Body of pancreas (tissue), 4 donors: ENCODE results near the gene ALDH1B1.

Source experiments
- POLR2A ChIP-seq, 3 donors: fragments of 450-650 bp; IDR thresholded peaks; one replicate each; pipeline ENCODE4 v1.6.1; 2016; ENCODE audit warnings: antibody characterized with exemption in 3 of 3, mild to moderate bottlenecking in 2 of 3
- TF ChIP-seq, protein P1 (sequence below), 7 experiments: fragments of 450-650 bp in 4 of 7; fragments of 200-600 bp in 3 of 7; sonication (generic) in 3 of 7; IDR thresholded peaks; one replicate each; pipeline ENCODE4 v1.5.1; 2016 to 2019; ENCODE audit warnings: antibody characterized with exemption in 7 of 7

DNA sequence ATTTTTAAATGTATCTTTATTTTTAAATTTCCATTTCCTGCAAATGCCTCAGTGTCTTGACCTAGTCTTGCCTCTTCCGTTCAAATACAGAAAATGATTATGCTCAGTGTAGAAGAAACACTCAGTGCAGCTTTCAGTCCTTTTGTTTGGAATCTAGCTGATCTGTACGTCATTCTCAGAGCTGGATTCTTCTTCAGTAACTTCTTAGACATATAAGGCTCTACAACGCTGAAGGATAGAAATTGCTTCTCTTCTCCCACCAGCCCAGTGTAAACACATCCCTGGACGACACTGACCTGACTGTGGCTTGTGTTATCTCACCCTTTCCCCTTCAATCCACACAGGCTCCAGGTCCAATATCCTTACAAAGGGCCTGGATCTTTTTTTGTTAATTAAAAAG lies 3.2 kb upstream of the ALDH1B1 start:
- TF ChIP-seq, protein P1, sequence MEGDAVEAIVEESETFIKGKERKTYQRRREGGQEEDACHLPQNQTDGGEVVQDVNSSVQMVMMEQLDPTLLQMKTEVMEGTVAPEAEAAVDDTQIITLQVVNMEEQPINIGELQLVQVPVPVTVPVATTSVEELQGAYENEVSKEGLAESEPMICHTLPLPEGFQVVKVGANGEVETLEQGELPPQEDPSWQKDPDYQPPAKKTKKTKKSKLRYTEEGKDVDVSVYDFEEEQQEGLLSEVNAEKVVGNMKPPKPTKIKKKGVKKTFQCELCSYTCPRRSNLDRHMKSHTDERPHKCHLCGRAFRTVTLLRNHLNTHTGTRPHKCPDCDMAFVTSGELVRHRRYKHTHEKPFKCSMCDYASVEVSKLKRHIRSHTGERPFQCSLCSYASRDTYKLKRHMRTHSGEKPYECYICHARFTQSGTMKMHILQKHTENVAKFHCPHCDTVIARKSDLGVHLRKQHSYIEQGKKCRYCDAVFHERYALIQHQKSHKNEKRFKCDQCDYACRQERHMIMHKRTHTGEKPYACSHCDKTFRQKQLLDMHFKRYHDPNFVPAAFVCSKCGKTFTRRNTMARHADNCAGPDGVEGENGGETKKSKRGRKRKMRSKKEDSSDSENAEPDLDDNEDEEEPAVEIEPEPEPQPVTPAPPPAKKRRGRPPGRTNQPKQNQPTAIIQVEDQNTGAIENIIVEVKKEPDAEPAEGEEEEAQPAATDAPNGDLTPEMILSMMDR (IDR thresholded peaks at IDR 0.05) = no peak
- TF ChIP-seq POLR2A (IDR thresholded peaks at IDR 0.05) = no peak
